GM23338 (cell line): ENCODE data around the gene DFFB. TPM values are rescaled to one million over a fixed set of nuclear protein-coding genes. Genes with fewer than 3 reads are reported as not detected.

Experiments used
- ATAC-seq: fragments of 200-7000 bp; cut with Tn5 transposase; 3 replicates; pipeline ENCODE4 v1.9.1; 2020
- DNase-seq: peaks from one replicate; pipeline ENCODE4 v3.0.0-alpha.2; 2015; ENCODE audit warnings: low spot score
- H2AFZ ChIP-seq: fragments of 200-600 bp; sonication (generic); 2 replicates; pipeline ENCODE4 v1.8.0; 2016; ENCODE audit warnings: antibody characterized with exemption, mild to moderate bottlenecking, moderate library complexity
- H3F3A ChIP-seq: fragments of 200-600 bp; sonication (generic); replicated peaks from 2 replicates; pipeline ENCODE4 v1.8.0; 2017; ENCODE audit warnings: antibody characterized with exemption, mixed run types, low read depth
- H3K27ac ChIP-seq: fragments of 200-600 bp; sonication (generic); 2 replicates; pipeline ENCODE4 v1.6.1; 2016; ENCODE audit warnings: low read depth
- H3K27me3 ChIP-seq: fragments of 200-600 bp; sonication (generic); 2 replicates; pipeline ENCODE4 v1.8.0; 2016; ENCODE audit warnings: mild to moderate bottlenecking, mixed run types, moderate library complexity; ENCODE audit not compliant: insufficient read depth
- H3K36me3 ChIP-seq: fragments of 200-600 bp; sonication (generic); 2 replicates; pipeline ENCODE4 v1.8.0; 2016; ENCODE audit warnings: mild to moderate bottlenecking; ENCODE audit not compliant: insufficient read depth
- H3K4me1 ChIP-seq: fragments of 200-600 bp; sonication (generic); 2 replicates; pipeline ENCODE4 v1.8.0; 2016; ENCODE audit warnings: mild to moderate bottlenecking, moderate library complexity; ENCODE audit not compliant: insufficient read depth
- H3K4me2 ChIP-seq: fragments of 200-600 bp; sonication (generic); 2 replicates; pipeline ENCODE4 v1.7.1; 2017; ENCODE audit warnings: mixed run types
- H3K4me3 ChIP-seq: fragments of 200-600 bp; sonication (generic); 2 replicates; pipeline ENCODE4 v1.6.1; 2016; ENCODE audit warnings: mixed run types
- H3K79me2 ChIP-seq: fragments of 200-600 bp; sonication (generic); replicated peaks from 2 replicates; pipeline ENCODE4 v1.8.0; 2017; ENCODE audit warnings: mild to moderate bottlenecking; ENCODE audit not compliant: insufficient read depth
- H3K9me2 ChIP-seq: fragments of 200-600 bp; sonication (generic); 2 replicates; pipeline ENCODE4 v1.8.0; 2017; ENCODE audit not compliant: insufficient read depth
- H4K20me1 ChIP-seq: fragments of 200-600 bp; sonication (generic); replicated peaks from 2 replicates; pipeline ENCODE4 v1.8.0; 2017; ENCODE audit warnings: mild to moderate bottlenecking; ENCODE audit not compliant: insufficient read depth
- H3K27ac Mint-ChIP-seq: 2 replicates; pipeline ENCODE4 v1.8.0; 2020; ENCODE audit warnings: inconsistent platforms, mild to moderate bottlenecking, moderate library complexity, mixed read lengths
- H3K27me3 Mint-ChIP-seq: 3 replicates; pipeline ENCODE4 v1.8.0; 2022; ENCODE audit warnings: low read depth, mild to moderate bottlenecking, moderate library complexity, mixed read lengths, inconsistent platforms; ENCODE audit not compliant: insufficient read depth, poor library complexity
- H3K36me3 Mint-ChIP-seq: 3 replicates; pipeline ENCODE4 v1.8.0; 2021; ENCODE audit warnings: low read depth, mild to moderate bottlenecking, inconsistent platforms, moderate library complexity, mixed read lengths
- H3K4me1 Mint-ChIP-seq: 3 replicates; pipeline ENCODE4 v1.8.0; 2020; ENCODE audit warnings: mild to moderate bottlenecking, inconsistent platforms, mixed read lengths
- H3K4me3 Mint-ChIP-seq: 3 replicates; pipeline ENCODE4 v1.8.0; 2021; ENCODE audit warnings: moderate library complexity, mild to moderate bottlenecking, inconsistent platforms, mixed read lengths
- H3K9me3 Mint-ChIP-seq: 3 replicates; pipeline ENCODE4 v1.8.0; 2020; ENCODE audit warnings: moderate library complexity, mild to moderate bottlenecking, inconsistent platforms, mixed read lengths
- CREB1 ChIP-seq: fragments of 250-450 bp; sonication (Bioruptor Pico); IDR thresholded peaks from 2 replicates; pipeline ENCODE4 v1.5.0; 2020; ENCODE audit warnings: low read depth, mild to moderate bottlenecking, moderate library complexity
- JUNB ChIP-seq: IDR thresholded peaks from one replicate; pipeline ENCODE4 v1.6.1; 2016; ENCODE audit warnings: antibody characterized with exemption; ENCODE audit not compliant: unreplicated experiment
- NANOG ChIP-seq: IDR thresholded peaks from 2 replicates; pipeline ENCODE4 v1.6.1; 2016; ENCODE audit warnings: antibody characterized with exemption, borderline replicate concordance
- POLR2AphosphoS5 ChIP-seq: IDR thresholded peaks from 2 replicates; pipeline ENCODE4 v1.6.1; 2016; ENCODE audit warnings: antibody characterized with exemption, low read depth
- REST ChIP-seq: IDR thresholded peaks from one replicate; pipeline ENCODE4 v1.6.1; 2018; ENCODE audit warnings: antibody characterized with exemption; ENCODE audit not compliant: unreplicated experiment
- STAT1 ChIP-seq: IDR thresholded peaks from one replicate; pipeline ENCODE4 v1.6.1; 2016; ENCODE audit warnings: antibody characterized with exemption; ENCODE audit not compliant: unreplicated experiment
- ZNF331 ChIP-seq: fragments of 250-450 bp; sonication (Bioruptor Pico); IDR thresholded peaks from 2 replicates; pipeline ENCODE4 v1.5.0; 2020; ENCODE audit warnings: low read depth, mild to moderate bottlenecking, moderate library complexity
- polyA plus RNA-seq: library from polyadenylated mRNA; unstranded; fragments of >200 nt; fragmentation: Nextera tagmentation; extraction: Ambion mirVana; gene quantifications from 2 replicates; pipeline ENCODE4 v1.2.1, GENCODE V29; 2016
- total RNA-seq: library from RNA; depleted of rRNA; stranded (reverse); fragments of >200 nt; shearing (Covaris generic); gene quantifications from 2 replicates; pipeline ENCODE4 v1.2.3, GENCODE V29; 2014
- TF ChIP-seq, protein P1 (sequence below): IDR thresholded peaks from 2 replicates; pipeline ENCODE4 v1.6.1; 2016; ENCODE audit warnings: antibody characterized with exemption
- TF ChIP-seq, protein P2 (sequence below), 2 experiments: fragments of 200-600 bp in 1 of 2; sonication (generic) in 1 of 2; conservative IDR thresholded peaks; 2 replicates each; pipeline versions ENCODE4 v1.5.1 to v1.6.1; 2016 to 2017; ENCODE audit warnings: antibody characterized with exemption in 2 of 2, low read depth in 2 of 2, mild to moderate bottlenecking in 2 of 2, moderate library complexity in 1 of 2
- TF ChIP-seq, protein P3 (sequence below): fragments of 250-450 bp; sonication (Bioruptor Pico); IDR thresholded peaks from 2 replicates; pipeline ENCODE4 v1.5.0; 2020; ENCODE audit warnings: mild to moderate bottlenecking, moderate library complexity

Gene DFFB
- total and polyA plus RNA-seq, 2 experiments from 2014 or later = 6.5 to 18.1 TPM

- H3K4me3 Mint-ChIP-seq = no peak overlapping the region
- no peak overlapping the region for H3K27ac ChIP-seq
- no peaks in the 10 kb centered on the region for H3K27me3 ChIP-seq
- H3K4me3 ChIP-seq = no peak overlapping the region
- H3K27ac Mint-ChIP-seq = peak overlapping the region; percentile 46; the same call in 1 of the 2 replicates
- no peaks in the 10 kb centered on the region for H3K79me2 ChIP-seq
- H2AFZ ChIP-seq = no peak overlapping the region
- no peaks in the 10 kb centered on the region for H3K9me2 ChIP-seq
- peaks cover 6% of the 10 kb centered on the region for H3K27me3 Mint-ChIP-seq
- no peak for ATAC-seq
- H3K36me3 Mint-ChIP-seq = peaks cover 8% of the 10 kb centered on the region; the same call in 2 of the 3 replicates
- no peaks in the 10 kb centered on the region for H3K9me3 Mint-ChIP-seq
- no peak overlapping the region for H3K4me2 ChIP-seq
- no peaks in the 10 kb centered on the region; the same call in 2 of the 3 replicates for H3K4me1 Mint-ChIP-seq
- no peaks in the 10 kb centered on the region for H3K4me1 ChIP-seq
- no peaks in the 10 kb centered on the region for H4K20me1 ChIP-seq
- H3F3A ChIP-seq = no peaks in the 10 kb centered on the region
- DNase-seq = no peak
- no peaks in the 10 kb centered on the region for H3K36me3 ChIP-seq
- TF ChIP-seq CREB1 (CRISPR knock-in tag) (no peak), REST (no peak), STAT1 (no peak), ZNF331 (no peak), JUNB (no peak), NANOG (no peak), POLR2AphosphoS5 (no peak)
- TF ChIP-seq, protein P1, sequence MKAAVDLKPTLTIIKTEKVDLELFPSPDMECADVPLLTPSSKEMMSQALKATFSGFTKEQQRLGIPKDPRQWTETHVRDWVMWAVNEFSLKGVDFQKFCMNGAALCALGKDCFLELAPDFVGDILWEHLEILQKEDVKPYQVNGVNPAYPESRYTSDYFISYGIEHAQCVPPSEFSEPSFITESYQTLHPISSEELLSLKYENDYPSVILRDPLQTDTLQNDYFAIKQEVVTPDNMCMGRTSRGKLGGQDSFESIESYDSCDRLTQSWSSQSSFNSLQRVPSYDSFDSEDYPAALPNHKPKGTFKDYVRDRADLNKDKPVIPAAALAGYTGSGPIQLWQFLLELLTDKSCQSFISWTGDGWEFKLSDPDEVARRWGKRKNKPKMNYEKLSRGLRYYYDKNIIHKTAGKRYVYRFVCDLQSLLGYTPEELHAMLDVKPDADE = no peak
- TF ChIP-seq, protein P2, sequence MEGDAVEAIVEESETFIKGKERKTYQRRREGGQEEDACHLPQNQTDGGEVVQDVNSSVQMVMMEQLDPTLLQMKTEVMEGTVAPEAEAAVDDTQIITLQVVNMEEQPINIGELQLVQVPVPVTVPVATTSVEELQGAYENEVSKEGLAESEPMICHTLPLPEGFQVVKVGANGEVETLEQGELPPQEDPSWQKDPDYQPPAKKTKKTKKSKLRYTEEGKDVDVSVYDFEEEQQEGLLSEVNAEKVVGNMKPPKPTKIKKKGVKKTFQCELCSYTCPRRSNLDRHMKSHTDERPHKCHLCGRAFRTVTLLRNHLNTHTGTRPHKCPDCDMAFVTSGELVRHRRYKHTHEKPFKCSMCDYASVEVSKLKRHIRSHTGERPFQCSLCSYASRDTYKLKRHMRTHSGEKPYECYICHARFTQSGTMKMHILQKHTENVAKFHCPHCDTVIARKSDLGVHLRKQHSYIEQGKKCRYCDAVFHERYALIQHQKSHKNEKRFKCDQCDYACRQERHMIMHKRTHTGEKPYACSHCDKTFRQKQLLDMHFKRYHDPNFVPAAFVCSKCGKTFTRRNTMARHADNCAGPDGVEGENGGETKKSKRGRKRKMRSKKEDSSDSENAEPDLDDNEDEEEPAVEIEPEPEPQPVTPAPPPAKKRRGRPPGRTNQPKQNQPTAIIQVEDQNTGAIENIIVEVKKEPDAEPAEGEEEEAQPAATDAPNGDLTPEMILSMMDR (conservative IDR thresholded peaks at IDR 0.05; ENCODE audit: low read depth in 2 of 2) = no peak
- TF ChIP-seq, protein P3, sequence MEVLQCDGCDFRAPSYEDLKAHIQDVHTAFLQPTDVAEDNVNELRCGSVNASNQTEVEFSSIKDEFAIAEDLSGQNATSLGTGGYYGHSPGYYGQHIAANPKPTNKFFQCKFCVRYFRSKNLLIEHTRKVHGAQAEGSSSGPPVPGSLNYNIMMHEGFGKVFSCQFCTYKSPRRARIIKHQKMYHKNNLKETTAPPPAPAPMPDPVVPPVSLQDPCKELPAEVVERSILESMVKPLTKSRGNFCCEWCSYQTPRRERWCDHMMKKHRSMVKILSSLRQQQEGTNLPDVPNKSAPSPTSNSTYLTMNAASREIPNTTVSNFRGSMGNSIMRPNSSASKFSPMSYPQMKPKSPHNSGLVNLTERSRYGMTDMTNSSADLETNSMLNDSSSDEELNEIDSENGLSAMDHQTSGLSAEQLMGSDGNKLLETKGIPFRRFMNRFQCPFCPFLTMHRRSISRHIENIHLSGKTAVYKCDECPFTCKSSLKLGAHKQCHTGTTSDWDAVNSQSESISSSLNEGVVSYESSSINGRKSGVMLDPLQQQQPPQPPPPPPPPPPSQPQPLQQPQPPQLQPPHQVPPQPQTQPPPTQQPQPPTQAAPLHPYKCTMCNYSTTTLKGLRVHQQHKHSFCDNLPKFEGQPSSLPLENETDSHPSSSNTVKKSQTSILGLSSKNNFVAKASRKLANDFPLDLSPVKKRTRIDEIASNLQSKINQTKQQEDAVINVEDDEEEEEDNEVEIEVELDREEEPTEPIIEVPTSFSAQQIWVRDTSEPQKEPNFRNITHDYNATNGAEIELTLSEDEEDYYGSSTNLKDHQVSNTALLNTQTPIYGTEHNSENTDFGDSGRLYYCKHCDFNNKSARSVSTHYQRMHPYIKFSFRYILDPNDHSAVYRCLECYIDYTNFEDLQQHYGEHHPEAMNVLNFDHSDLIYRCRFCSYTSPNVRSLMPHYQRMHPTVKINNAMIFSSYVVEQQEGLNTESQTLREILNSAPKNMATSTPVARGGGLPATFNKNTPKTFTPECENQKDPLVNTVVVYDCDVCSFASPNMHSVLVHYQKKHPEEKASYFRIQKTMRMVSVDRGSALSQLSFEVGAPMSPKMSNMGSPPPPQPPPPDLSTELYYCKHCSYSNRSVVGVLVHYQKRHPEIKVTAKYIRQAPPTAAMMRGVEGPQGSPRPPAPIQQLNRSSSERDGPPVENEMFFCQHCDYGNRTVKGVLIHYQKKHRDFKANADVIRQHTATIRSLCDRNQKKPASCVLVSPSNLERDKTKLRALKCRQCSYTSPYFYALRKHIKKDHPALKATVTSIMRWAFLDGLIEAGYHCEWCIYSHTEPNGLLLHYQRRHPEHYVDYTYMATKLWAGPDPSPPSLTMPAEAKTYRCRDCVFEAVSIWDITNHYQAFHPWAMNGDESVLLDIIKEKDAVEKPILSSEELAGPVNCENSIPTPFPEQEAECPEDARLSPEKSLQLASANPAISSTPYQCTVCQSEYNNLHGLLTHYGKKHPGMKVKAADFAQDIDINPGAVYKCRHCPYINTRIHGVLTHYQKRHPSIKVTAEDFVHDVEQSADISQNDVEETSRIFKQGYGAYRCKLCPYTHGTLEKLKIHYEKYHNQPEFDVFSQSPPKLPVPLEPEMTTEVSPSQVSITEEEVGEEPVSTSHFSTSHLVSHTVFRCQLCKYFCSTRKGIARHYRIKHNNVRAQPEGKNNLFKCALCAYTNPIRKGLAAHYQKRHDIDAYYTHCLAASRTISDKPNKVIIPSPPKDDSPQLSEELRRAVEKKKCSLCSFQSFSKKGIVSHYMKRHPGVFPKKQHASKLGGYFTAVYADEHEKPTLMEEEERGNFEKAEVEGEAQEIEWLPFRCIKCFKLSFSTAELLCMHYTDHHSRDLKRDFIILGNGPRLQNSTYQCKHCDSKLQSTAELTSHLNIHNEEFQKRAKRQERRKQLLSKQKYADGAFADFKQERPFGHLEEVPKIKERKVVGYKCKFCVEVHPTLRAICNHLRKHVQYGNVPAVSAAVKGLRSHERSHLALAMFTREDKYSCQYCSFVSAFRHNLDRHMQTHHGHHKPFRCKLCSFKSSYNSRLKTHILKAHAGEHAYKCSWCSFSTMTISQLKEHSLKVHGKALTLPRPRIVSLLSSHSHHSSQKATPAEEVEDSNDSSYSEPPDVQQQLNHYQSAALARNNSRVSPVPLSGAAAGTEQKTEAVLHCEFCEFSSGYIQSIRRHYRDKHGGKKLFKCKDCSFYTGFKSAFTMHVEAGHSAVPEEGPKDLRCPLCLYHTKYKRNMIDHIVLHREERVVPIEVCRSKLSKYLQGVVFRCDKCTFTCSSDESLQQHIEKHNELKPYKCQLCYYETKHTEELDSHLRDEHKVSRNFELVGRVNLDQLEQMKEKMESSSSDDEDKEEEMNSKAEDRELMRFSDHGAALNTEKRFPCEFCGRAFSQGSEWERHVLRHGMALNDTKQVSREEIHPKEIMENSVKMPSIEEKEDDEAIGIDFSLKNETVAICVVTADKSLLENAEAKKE (CRISPR knock-in tag) = no peak
Measured at GRCh38 chr1:3817138-3817740, 40.0 kb upstream of the DFFB start.
